ENCODE measurements around the gene SRSF1. TPM values are rescaled to one million over a fixed set of nuclear protein-coding genes. Genes with fewer than 3 reads are reported as not detected.
"Not testable (repeated sequence)": the region's sequence is repeated elsewhere in the genome, so short reads cannot be mapped to it uniquely, and the experiment has no call there.

Gene SRSF1
- total and polyA plus RNA-seq, 7 experiments from 2014 or later: 48.7 to 362 (median 122) TPM

DNA sequence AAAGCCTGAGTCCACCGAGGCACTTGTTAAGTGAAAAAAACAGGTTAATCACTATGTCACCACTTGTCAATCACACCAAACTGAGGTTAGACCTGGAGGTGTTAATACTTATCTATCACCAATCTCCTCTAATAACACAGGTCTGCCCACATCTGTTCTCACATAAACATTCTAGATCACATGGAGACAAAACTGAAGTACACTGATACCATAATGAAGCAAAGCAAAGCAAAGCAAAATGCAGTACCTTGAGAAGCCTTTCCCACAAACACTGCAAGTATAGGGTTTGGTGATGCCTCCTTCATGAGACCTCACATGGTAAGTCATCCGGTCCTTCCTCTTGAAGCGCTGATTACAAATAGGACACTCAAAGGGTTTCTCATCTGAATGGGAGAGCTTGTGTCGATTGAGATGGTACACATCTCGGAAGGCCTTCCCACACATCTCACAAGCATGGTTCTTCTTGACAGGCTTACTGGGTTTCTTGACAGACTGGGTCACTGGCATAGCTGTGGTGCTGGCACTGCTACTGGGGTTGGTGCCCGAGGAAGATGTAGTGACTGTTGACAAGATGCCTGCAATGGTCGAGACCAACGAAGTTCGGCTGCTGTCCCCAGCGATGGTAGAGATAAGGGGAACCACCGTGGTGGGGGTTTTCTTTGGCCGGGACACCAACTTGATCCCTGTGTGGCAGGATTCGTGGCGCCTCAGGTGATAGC is 24.4 kb downstream of the SRSF1 start:
- H3K4me3 ChIP-seq (ENCODE audit: low read length): no peak overlapping the region
- CTCF ChIA-PET: interaction anchor here (0.6 to 2.0 kb wide), 3 partner anchors 12 to 65 kb away, joined by 3 to 9 read pairs (median 4); no protein-coding TSS in a partner anchor
- POLR2A ChIA-PET: interaction anchor here (0.6 to 2.9 kb wide), 3 partner anchors 11 to 24 kb away, joined by 3 to 13 read pairs (median 5); partner anchors contain the start of gene SRSF1
- Mint-ChIP-seq H3K36me3 (peaks cover 13 to 37% (median 16%) of the 10 kb centered on the region in 5 donors), H3K9me3 (no peaks in the 10 kb centered on the region), H3K27ac (peak overlapping the region in 7 of 9 donors; percentile 18 to 87 (median 54)), H3K27me3 (no peaks in the 10 kb centered on the region), H3K4me1 (peaks cover 57 to 80% (median 74%) of the 10 kb centered on the region in 7 donors), H3K4me3 (peak overlapping the region in 8 of 10 donors; percentile 3 to 92 (median 62))
- no peak for DNase-seq
- H3K9me3 ChIP-seq (ENCODE audit: control insufficient read depth in 2 of 3, low read length in 3 of 3): no peaks in the 10 kb centered on the region
- H3K27me3 ChIP-seq (ENCODE audit: control insufficient read depth in 2 of 2, insufficient read depth in 2 of 2, low read length in 2 of 2): no peaks in the 10 kb centered on the region
- H3K36me3 ChIP-seq (ENCODE audit: control insufficient read depth in 2 of 3, insufficient read depth in 3 of 3, low read length in 3 of 3): peaks cover 17 to 60% (median 20%) of the 10 kb centered on the region in 3 experiments
- H3K27ac ChIP-seq (ENCODE audit: low read depth, low read length): no peak overlapping the region
- peaks cover 36 to 53% of the 10 kb centered on the region in 2 donors for H3K4me1 ChIP-seq (ENCODE audit: control insufficient read depth in 2 of 2, insufficient read depth in 2 of 2, low read length in 2 of 2)
- peak; percentile 44 for ATAC-seq
- intact Hi-C loops (cut with micrococcal nuclease): no loop called here

DNA sequence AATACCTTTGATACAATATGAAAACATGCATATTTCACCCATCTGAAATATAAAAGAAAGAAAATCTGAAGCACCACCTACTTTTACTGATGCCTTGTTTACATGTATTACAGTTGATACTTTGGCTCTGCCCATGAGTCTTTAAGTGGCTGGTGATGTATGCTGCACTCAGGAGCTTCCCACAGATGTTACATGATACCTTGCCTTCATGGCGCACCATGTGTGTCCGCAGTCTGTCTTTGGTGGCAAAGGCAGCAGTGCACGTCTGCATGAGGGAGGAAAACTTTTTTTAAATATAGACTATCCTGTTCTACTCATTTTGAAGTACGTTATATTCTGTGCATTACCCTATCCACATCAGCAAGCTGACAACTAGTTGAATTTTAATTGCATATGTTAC is 26.5 kb downstream of the SRSF1 start:
- peaks cover 32 to 42% of the 10 kb centered on the region in 2 donors for H3K4me1 ChIP-seq (ENCODE audit: control insufficient read depth in 2 of 2, insufficient read depth in 2 of 2, low read length in 2 of 2)
- ChIA-PET POLR2A (interaction anchor here (1.3 kb wide), 2 partner anchors 11 to 27 kb away, joined by 3 to 4 read pairs; partner anchors contain the start of gene SRSF1), CTCF (interaction anchor here (2.0 kb wide), 1 partner anchor 19 kb away, joined by 9 read pairs; no protein-coding TSS in a partner anchor)
- H3K9me3 ChIP-seq (ENCODE audit: control insufficient read depth in 2 of 3, low read length in 3 of 3): no peaks in the 10 kb centered on the region
- H3K36me3 Mint-ChIP-seq: peaks cover 15 to 47% (median 24%) of the 10 kb centered on the region in 5 donors
- H3K4me1 Mint-ChIP-seq: peaks cover 43 to 70% (median 59%) of the 10 kb centered on the region in 7 donors
- intact Hi-C loops (cut with micrococcal nuclease): no loop called here
- no peak for ATAC-seq
- no peak overlapping the region for H3K27ac ChIP-seq (ENCODE audit: low read depth, low read length)
- H3K4me3 ChIP-seq (ENCODE audit: low read length): no peak overlapping the region
- no peaks in the 10 kb centered on the region for H3K9me3 Mint-ChIP-seq
- H3K27me3 ChIP-seq (ENCODE audit: control insufficient read depth in 2 of 2, insufficient read depth in 2 of 2, low read length in 2 of 2): no peaks in the 10 kb centered on the region
- no peak for DNase-seq
- H3K36me3 ChIP-seq (ENCODE audit: control insufficient read depth in 2 of 3, insufficient read depth in 3 of 3, low read length in 3 of 3): peaks cover 20 to 74% (median 20%) of the 10 kb centered on the region in 3 experiments
- no peak overlapping the region for H3K4me3 Mint-ChIP-seq
- no peaks in the 10 kb centered on the region for H3K27me3 Mint-ChIP-seq
- H3K27ac Mint-ChIP-seq: peak overlapping the region in 3 of 9 donors; percentile 39 to 86 (median 43)

DNA sequence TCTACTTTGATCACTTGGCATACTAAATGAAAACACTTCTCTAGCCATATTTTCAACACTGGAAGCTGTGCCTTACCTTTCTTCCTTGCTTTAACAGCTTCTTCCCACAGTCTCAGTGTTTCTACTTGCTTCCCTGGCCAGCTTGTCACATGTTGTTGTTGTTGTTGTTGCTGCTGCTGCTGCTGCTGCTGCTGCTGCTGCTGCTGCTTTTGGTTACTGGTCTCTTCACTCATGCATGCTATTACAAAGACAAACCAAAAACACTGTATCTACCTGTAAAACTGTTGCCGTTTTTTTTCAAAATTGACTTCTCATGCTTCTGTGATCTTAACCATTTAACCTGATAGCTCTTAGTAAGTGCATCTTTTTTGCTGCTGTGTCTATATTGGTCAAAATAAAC is 28.0 kb downstream of the SRSF1 start:
- Mint-ChIP-seq H3K27me3 (no peaks in the 10 kb centered on the region), H3K27ac (peak overlapping the region in 6 of 9 donors; percentile 21 to 62 (median 36)), H3K9me3 (no peaks in the 10 kb centered on the region), H3K36me3 (peaks cover 15 to 53% (median 24%) of the 10 kb centered on the region in 5 donors), H3K4me3 (no peak overlapping the region), H3K4me1 (peaks cover 31 to 55% (median 45%) of the 10 kb centered on the region in 7 donors)
- Histone ChIP-seq H3K27ac (ENCODE audit: low read depth, low read length) (no peak overlapping the region), H3K4me1 (ENCODE audit: control insufficient read depth in 2 of 2, insufficient read depth in 2 of 2, low read length in 2 of 2) (peaks cover 18 to 28% of the 10 kb centered on the region in 2 donors), H3K4me3 (ENCODE audit: low read length) (no peak overlapping the region), H3K36me3 (ENCODE audit: control insufficient read depth in 2 of 3, insufficient read depth in 3 of 3, low read length in 3 of 3) (peaks cover 20 to 87% (median 23%) of the 10 kb centered on the region in 3 experiments), H3K9me3 (ENCODE audit: control insufficient read depth in 2 of 3, low read length in 3 of 3) (no peaks in the 10 kb centered on the region), H3K27me3 (ENCODE audit: control insufficient read depth in 2 of 2, insufficient read depth in 2 of 2, low read length in 2 of 2) (no peaks in the 10 kb centered on the region)
- POLR2A ChIA-PET: interaction anchor here (0.6 kb wide), 1 partner anchor 1024 kb away, joined by 5 read pairs; no protein-coding TSS in a partner anchor
- DNase-seq (no peak), ATAC-seq (no peak)
- CTCF ChIA-PET: no interaction called here
- intact Hi-C loops (cut with micrococcal nuclease): no loop called here

DNA sequence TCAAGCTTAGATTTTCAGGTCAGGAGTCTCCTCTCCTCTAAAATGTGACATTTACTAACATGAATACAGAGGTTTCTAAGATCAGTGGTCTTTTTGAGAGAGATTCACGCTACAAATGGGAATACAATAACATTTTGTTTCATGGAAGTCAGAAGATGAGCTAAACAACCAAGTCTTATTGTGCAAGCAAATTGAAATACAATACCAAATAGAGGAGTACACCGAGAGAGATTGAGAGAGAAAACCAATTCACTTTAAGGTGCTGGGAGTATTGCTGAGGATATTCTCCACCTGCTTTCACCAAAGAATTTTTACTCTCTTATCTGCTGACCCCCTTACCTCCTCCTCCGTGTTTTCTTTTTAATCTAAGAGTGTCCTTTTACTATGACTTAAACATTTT is 30.5 kb downstream of the SRSF1 start:
- H3K4me3 ChIP-seq (ENCODE audit: low read length): no peak overlapping the region
- H3K9me3 ChIP-seq (ENCODE audit: control insufficient read depth in 2 of 3, low read length in 3 of 3): no peaks in the 10 kb centered on the region
- Mint-ChIP-seq H3K4me3 (no peak overlapping the region), H3K36me3 (peaks cover 11 to 41% (median 27%) of the 10 kb centered on the region in 5 donors), H3K4me1 (peaks cover 9 to 30% (median 20%) of the 10 kb centered on the region in 7 donors), H3K27me3 (no peaks in the 10 kb centered on the region), H3K27ac (peak overlapping the region in 2 of 9 donors; percentile 22), H3K9me3 (no peaks in the 10 kb centered on the region)
- H3K36me3 ChIP-seq (ENCODE audit: control insufficient read depth in 2 of 3, insufficient read depth in 3 of 3, low read length in 3 of 3): peaks cover 15 to 79% (median 23%) of the 10 kb centered on the region in 3 experiments
- no peak overlapping the region for H3K27ac ChIP-seq (ENCODE audit: low read depth, low read length)
- CTCF ChIA-PET: interaction anchor here (1.2 kb wide), 1 partner anchor 23 kb away, joined by 6 read pairs; no protein-coding TSS in a partner anchor
- no peak for DNase-seq
- no peaks in the 10 kb centered on the region for H3K27me3 ChIP-seq (ENCODE audit: control insufficient read depth in 2 of 2, insufficient read depth in 2 of 2, low read length in 2 of 2)
- POLR2A ChIA-PET: interaction anchor here (0.7 to 1.7 kb wide), 4 partner anchors 10 to 32 kb away, joined by 4 to 8 read pairs (median 5); no protein-coding TSS in a partner anchor
- intact Hi-C loops (cut with micrococcal nuclease): loop anchor here in 1 of 2 donors (1.0 kb wide), 1 partner anchor 8 kb away; no protein-coding TSS in a partner anchor
- peaks cover 2 to 3% of the 10 kb centered on the region in 2 donors for H3K4me1 ChIP-seq (ENCODE audit: control insufficient read depth in 2 of 2, insufficient read depth in 2 of 2, low read length in 2 of 2)
- ATAC-seq: no peak

DNA sequence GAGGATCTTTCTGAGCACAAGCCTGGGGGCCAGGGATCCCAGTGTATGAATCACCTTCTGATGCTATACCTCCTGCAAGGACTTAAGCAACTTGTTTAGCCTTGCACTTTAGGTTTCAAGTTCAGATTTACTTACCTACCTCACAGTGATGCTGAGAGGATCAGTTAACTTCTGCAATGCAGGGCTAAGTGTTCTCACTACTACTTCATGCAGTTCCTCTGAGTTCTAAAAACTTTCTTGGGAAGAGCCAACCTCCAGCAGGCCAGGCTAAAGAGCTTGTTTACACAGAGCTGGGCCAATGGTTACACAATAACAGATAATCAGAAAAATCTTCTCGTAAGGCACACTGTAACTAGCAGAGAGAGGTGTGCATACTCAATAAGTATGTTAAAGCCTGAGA is 32.0 kb downstream of the SRSF1 start:
- ChIA-PET POLR2A (interaction anchor here (0.6 kb wide), 2 partner anchors 126 to 139 kb away, joined by 3 to 4 read pairs; no protein-coding TSS in a partner anchor), CTCF (interaction anchor here (1.1 kb wide), 1 partner anchor 10 kb away, joined by 3 read pairs; no protein-coding TSS in a partner anchor)
- H3K27ac ChIP-seq (ENCODE audit: low read depth, low read length): no peak overlapping the region
- H3K27me3 ChIP-seq (ENCODE audit: control insufficient read depth in 2 of 2, insufficient read depth in 2 of 2, low read length in 2 of 2): no peaks in the 10 kb centered on the region
- intact Hi-C loops (cut with micrococcal nuclease): no loop called here
- H3K4me1 ChIP-seq (ENCODE audit: control insufficient read depth in 2 of 2, insufficient read depth in 2 of 2, low read length in 2 of 2): no peaks in the 10 kb centered on the region
- no peaks in the 10 kb centered on the region for H3K9me3 Mint-ChIP-seq
- H3K4me3 ChIP-seq (ENCODE audit: low read length): no peak overlapping the region
- peaks cover 8 to 34% (median 25%) of the 10 kb centered on the region in 5 donors for H3K36me3 Mint-ChIP-seq
- H3K36me3 ChIP-seq (ENCODE audit: control insufficient read depth in 2 of 3, insufficient read depth in 3 of 3, low read length in 3 of 3): peaks cover 15 to 72% (median 22%) of the 10 kb centered on the region in 3 experiments
- no peaks in the 10 kb centered on the region for H3K9me3 ChIP-seq (ENCODE audit: control insufficient read depth in 2 of 3, low read length in 3 of 3)
- peaks cover 5 to 15% (median 8%) of the 10 kb centered on the region in 7 donors for H3K4me1 Mint-ChIP-seq
- no peak overlapping the region for H3K4me3 Mint-ChIP-seq
- DNase-seq (no peak), ATAC-seq (no peak)
- peak overlapping the region in 1 of 9 donors; percentile 22 for H3K27ac Mint-ChIP-seq
- no peaks in the 10 kb centered on the region for H3K27me3 Mint-ChIP-seq

DNA sequence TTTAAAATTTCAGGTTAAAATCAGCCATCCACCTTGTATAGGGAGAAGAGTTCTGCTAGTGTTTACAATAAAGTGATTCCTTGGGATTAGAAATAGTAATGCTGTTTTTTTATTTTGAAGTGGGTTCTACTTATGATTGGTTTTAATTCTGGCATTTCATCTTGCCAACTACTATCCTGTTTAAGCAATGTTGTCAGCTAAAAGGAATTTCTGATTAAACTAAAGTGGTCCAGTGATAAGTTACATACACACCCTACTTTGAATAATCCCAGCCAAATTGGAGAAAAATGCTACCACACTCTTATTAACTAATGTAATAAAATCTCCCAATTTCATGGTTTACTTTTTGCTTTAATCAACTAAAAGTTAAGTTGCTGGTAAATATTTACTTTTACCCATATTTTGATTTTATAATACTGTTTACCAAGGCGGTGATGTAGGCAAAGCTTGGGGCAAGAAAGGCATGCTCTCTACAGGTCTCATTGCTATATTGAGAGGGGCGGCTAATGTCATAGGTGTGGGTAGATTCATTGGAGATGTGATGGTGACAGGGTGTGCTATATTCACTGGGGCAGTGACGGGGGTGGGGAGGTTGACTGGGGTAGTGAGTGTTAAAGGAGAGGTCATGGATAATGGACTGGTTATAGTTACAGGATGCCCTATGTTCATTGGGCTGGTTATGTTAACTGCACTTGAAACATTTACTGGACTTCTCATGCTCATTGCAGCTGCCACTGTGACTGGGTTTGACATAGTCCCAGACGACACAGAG is 32.8 kb downstream of the SRSF1 start:
- H3K27me3 Mint-ChIP-seq; ATAC-seq; H3K9me3 Mint-ChIP-seq; H3K9me3 ChIP-seq (ENCODE audit: control insufficient read depth in 2 of 3, low read length in 3 of 3); H3K4me3 Mint-ChIP-seq; H3K27ac ChIP-seq (ENCODE audit: low read depth, low read length); H3K4me1 ChIP-seq (ENCODE audit: control insufficient read depth in 2 of 2, insufficient read depth in 2 of 2, low read length in 2 of 2); intact Hi-C loops (cut with micrococcal nuclease); DNase-seq; H3K4me3 ChIP-seq (ENCODE audit: low read length); CTCF ChIA-PET; H3K27me3 ChIP-seq (ENCODE audit: control insufficient read depth in 2 of 2, insufficient read depth in 2 of 2, low read length in 2 of 2): not testable (repeated sequence)
- peaks cover 14 to 63% (median 16%) of the 10 kb centered on the region in 3 experiments for H3K36me3 ChIP-seq (ENCODE audit: control insufficient read depth in 2 of 3, insufficient read depth in 3 of 3, low read length in 3 of 3)
- H3K4me1 Mint-ChIP-seq: peaks cover 4 to 14% (median 7%) of the 10 kb centered on the region in 7 donors
- peaks cover 8 to 34% (median 24%) of the 10 kb centered on the region in 5 donors for H3K36me3 Mint-ChIP-seq
- POLR2A ChIA-PET: interaction anchor here (0.6 to 0.7 kb wide), 2 partner anchors 140 to 541 kb away, joined by 3 to 4 read pairs; no protein-coding TSS in a partner anchor
- peak overlapping the region in 2 of 9 donors; percentile 22 to 49 for H3K27ac Mint-ChIP-seq
